HG03196 (cell line): ENCODE data around the gene FRMD6.
"Not testable (repeated sequence)": the region's sequence is repeated elsewhere in the genome, so short reads cannot be mapped to it uniquely, and the experiment has no call there.

Source experiments
- ATAC-seq: cut with Tn5 transposase; IDR thresholded peaks from one replicate; pipeline ENCODE4 v1.9.1; 2021; ENCODE audit not compliant: unreplicated experiment

The FRMD6 gene

DNA sequence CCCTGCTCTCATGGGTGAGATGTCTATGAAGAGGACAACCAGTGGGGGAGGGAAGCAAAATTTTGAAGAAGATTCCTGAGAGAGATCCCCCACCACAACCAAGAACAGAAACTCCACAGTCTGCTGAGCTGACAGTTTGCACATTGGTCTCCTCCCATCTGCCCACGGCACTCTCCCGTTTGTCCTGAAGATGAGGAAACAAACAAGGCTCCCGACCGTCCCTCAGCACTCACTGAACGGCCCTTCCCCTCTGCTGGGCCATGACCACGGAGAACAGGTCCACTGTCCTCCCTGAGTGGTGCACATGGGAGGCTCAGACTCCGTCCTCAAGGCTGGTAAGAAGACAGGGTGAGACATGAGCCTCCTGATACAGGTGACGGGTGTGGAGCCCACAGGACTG is 114.9 kb downstream of the FRMD6 start:
- not testable (repeated sequence) for ATAC-seq

DNA sequence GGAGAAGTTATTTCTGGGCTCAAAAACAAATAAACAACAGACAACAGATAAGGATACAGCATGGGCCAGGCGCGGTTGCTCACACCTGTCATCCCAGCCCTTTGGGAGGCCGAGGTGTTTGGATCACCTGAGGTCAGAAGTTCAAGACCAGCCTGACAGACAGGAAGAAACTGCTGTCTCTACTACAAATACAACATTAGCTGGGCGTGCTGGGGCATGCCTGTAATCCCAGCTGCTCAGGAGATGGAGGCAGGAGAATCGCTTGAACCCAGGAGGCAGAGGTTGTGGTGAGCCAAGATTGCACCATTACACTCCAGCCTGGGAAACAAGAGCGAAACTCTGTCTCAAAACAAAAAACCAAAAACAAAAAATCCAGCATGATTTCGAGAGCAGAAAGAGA is 117.6 kb downstream of the FRMD6 start:
- not testable (repeated sequence) for ATAC-seq

DNA sequence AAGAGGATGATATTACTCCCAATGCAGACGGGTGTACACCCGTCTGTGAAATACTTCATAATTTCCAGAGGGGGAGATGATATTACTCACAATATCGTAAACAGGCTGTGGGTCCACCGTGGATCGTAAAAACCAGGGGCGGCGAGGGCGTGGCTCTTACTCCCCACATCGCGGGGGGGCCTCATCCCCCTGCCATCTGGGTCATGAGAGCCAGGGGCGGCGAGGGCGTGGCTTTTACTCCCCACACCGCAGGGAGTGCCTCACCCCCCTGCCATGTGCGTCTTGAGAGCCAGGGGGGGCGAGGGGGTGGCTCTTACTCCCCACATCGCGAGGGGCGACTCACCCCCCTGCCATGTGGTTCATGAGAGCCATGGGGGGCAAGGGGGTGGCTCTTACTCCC is 122.5 kb downstream of the FRMD6 start:
- no peak for ATAC-seq

DNA sequence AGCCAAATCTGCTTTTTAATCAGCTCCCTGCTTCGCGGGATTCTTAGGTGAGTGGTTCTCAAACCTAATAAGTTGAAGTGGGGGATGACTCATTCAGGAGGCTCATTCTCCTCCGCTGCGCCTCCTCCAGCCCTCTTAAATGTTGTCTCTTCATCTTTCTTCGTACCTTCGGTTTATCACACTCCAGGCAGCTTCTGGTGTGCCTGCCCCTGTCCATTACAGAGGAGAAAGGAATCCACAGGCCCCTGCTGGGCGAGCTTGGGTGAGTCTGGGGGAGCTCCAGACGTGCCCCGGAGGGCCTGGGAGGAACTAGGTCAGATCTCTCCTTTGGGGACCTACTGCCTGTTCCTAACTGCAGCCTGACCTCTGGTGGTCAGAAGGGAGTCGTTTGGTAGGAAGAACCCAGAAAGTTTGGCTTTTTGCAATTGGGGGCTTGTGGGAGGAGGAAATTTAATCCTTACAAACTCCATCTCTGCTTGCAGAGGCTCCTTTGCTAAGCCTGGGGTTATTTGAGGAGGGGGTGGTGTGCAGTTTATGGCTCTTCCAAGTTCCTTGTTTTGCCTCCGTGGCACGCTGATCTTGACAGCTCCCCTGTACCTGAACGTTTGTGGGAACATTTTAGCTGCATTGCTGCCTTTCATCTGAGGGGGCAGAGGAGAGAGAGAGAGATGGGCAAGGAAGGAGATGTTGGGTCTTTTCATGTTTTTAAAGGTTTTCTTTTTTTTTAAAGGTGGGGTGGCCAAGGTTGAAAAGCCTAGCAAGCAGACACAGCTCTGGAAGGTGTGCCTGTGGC is 124.6 kb downstream of the FRMD6 start:
- no peak for ATAC-seq

DNA sequence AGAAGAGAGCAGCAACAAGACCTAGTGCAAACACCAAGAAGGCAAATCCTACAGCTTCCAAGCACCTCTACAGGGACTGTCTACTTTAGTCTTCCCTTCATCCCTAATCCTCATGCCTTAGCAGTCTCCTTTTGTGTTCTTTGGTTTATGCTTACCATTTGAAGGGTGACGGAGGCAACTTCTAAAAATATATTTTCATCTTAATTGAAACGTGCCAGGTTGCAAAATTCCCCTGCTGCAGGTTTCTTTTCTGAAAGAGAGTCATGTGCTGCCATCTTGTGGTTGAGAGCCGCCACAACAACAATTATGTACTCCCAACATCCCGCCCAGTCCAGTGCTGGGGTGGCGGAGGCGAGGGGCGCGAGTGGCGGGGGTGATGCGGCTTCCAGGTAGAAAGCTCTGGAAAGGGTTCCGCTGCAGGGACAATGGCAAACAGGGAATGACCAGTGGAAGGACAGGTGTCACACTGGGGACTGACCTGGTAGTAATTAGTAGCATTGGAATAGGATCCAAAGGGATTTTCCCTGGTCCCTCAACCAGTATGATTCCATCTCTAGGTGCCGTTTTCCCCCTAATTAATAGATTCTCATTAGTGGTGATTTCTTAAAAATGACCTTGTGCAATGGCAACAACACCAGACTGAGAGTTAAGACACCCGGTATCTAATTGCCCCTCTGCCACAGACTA is 128.4 kb downstream of the FRMD6 start:
- no peak for ATAC-seq
